Vagina (tissue), 2 donors: Measurements from ENCODE around the gene PLCB2. TPM values are rescaled to one million over a fixed set of nuclear protein-coding genes. Genes with fewer than 3 reads are reported as not detected.

ENCODE experiments used
- DNase-seq, 2 donors: peaks; one replicate each; pipeline ENCODE4 v3.0.0-alpha.2; 2017; ENCODE audit errors: extremely low spot score in 2 of 2
- H3K27ac ChIP-seq: fragments of 200-600 bp; sonication (generic); one replicate; pipeline ENCODE4 v1.5.1; 2019
- H3K27me3 ChIP-seq: fragments of 200-600 bp; sonication (generic); one replicate; pipeline ENCODE4 v1.5.1; 2019
- H3K36me3 ChIP-seq, 2 donors: fragments of 200-600 bp; sonication (generic); one replicate each; pipeline ENCODE4 v1.5.1; 2017 to 2019
- H3K4me1 ChIP-seq: fragments of 200-600 bp; sonication (generic); one replicate; pipeline ENCODE4 v1.5.1; 2019
- H3K4me3 ChIP-seq, 2 donors: fragments of 200-600 bp; sonication (generic); 1 replicate in 1 of 2; 2 replicates in 1 of 2; pipeline ENCODE4 v1.5.1; 2016 to 2019
- H3K9me3 ChIP-seq: fragments of 200-600 bp; sonication (generic); one replicate; pipeline ENCODE4 v1.5.1; 2019
- POLR2A ChIP-seq, 2 donors: fragments of 450-650 bp; IDR thresholded peaks; one replicate each; pipeline ENCODE4 v1.6.1; 2017; ENCODE audit warnings: antibody characterized with exemption in 2 of 2, mild to moderate bottlenecking in 2 of 2, moderate library complexity in 2 of 2
- POLR2AphosphoS5 ChIP-seq, 2 donors: sonication (generic); formaldehyde crosslinking; IDR thresholded peaks; one replicate each; pipeline ENCODE4 v1.9.0; 2017; ENCODE audit warnings: antibody characterized with exemption in 2 of 2, mild to moderate bottlenecking in 2 of 2, low read depth in 1 of 2; ENCODE audit not compliant: insufficient read depth in 1 of 2
- intact Hi-C: fragments of 100-400 bp; cut with DNase I; formaldehyde crosslinking; loops from one replicate; pipeline ENCODE4 v1.15.1; 2023
- total RNA-seq: library from RNA; depleted of rRNA; stranded (reverse); fragments of >200 nt; gene quantifications from one replicate; pipeline ENCODE4 v1.2.3, GENCODE V29; 2016
- TF ChIP-seq, protein P1 (sequence below), 3 experiments: fragments of 450-650 bp in 2 of 3; fragments of 200-600 bp in 1 of 3; sonication (generic) in 1 of 3; IDR thresholded peaks; one replicate each; pipeline ENCODE4 v1.5.1; 2017 to 2019; ENCODE audit warnings: antibody characterized with exemption in 3 of 3, mild to moderate bottlenecking in 2 of 3, moderate library complexity in 2 of 3

Gene PLCB2
- total RNA-seq, 1 donor from 2014 or later, result 14.0 TPM

DNA sequence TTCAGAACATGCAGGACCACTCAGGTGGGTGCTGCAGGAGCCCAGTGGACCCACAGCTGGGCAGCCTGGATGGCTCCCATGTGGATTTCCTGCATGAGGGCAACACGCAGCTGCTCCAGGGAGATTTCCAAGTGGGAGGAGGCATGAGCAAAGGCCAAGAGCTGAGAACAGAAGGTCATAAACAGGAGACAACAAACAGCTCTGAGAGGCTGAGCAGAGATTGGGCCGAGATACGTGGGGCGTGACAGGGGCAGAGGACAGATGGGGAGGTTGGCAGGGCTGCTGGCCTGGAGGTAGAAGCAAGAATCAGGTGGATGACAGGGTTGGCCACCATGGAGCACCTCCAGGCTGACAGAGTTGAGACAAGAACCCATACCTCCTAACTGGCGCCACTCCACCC, 46.0 kb upstream of the PLCB2 start:
- H3K36me3 ChIP-seq, result no peaks in the 10 kb centered on the region
- H3K27me3 ChIP-seq, result no peaks in the 10 kb centered on the region
- H3K4me3 ChIP-seq, result no peak overlapping the region
- peaks cover 12% of the 10 kb centered on the region for H3K4me1 ChIP-seq
- H3K9me3 ChIP-seq, result no peaks in the 10 kb centered on the region
- no peak overlapping the region for H3K27ac ChIP-seq
- intact Hi-C loops, result no loop called here
- DNase-seq, result no peak
- no peak for TF ChIP-seq POLR2A (IDR thresholded peaks at IDR 0.05)
- TF ChIP-seq, protein P1, sequence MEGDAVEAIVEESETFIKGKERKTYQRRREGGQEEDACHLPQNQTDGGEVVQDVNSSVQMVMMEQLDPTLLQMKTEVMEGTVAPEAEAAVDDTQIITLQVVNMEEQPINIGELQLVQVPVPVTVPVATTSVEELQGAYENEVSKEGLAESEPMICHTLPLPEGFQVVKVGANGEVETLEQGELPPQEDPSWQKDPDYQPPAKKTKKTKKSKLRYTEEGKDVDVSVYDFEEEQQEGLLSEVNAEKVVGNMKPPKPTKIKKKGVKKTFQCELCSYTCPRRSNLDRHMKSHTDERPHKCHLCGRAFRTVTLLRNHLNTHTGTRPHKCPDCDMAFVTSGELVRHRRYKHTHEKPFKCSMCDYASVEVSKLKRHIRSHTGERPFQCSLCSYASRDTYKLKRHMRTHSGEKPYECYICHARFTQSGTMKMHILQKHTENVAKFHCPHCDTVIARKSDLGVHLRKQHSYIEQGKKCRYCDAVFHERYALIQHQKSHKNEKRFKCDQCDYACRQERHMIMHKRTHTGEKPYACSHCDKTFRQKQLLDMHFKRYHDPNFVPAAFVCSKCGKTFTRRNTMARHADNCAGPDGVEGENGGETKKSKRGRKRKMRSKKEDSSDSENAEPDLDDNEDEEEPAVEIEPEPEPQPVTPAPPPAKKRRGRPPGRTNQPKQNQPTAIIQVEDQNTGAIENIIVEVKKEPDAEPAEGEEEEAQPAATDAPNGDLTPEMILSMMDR (IDR thresholded peaks at IDR 0.05), result no peak
- no peak for TF ChIP-seq POLR2AphosphoS5 (IDR thresholded peaks at IDR 0.05; ENCODE audit: insufficient read depth in 1 of 2, low read depth in 1 of 2)

DNA sequence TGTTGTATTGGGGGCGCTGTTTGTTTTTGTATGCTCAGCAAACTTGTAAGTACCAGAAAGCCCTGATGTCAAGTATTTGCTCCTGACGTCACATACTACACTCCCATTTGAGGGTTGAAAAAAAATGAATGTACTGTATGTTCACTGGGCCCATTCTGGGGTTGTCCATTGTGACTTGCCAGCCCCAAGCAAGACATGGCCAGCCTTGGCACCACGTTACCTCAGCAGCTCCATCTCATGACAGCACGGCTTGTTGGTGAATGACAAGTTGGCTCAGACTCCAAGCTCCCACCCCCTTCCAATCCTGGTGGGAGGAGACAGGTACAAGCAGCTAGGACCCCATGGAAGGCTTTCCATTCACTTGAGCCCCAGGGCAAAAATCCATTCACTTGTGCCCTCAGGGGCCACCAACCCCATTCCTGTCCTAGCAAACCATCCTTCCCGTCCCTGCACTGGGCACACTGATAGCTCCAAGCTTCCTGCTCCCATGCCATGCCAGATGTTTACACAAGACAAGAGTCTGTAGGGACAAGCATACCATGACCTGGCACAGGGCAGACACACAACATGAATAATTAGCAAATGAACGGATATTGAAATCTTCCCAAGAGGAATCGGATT, 44.7 kb upstream of the PLCB2 start:
- Histone ChIP-seq H3K27ac (no peak overlapping the region), H3K27me3 (no peaks in the 10 kb centered on the region)

DNA sequence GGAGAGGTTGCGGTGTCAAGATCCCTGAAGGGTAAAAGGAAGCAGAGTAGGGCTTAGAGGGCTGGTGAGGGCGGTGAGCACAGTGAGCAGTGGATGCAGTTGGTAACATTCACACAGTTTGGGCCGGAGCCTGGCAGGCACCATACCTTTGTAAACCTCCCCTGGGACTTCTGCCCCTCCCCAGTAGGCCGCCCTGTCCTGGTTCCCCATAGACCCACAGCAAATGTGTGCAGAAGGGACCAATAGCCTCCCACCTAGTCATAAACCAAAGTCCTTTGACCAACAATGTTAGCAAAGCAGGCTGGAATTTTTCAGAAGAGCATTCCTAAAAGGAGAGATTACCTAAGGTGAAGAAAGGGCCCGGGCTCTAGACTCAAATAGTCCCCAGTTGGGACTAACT, 41.4 kb upstream of the PLCB2 start:
- TF ChIP-seq POLR2A (IDR thresholded peaks at IDR 0.05) (no peak), POLR2AphosphoS5 (IDR thresholded peaks at IDR 0.05; ENCODE audit: insufficient read depth in 1 of 2, low read depth in 1 of 2) (no peak)
- TF ChIP-seq, protein P1 (IDR thresholded peaks at IDR 0.05), result no peak
- Histone ChIP-seq H3K27ac (no peak overlapping the region), H3K9me3 (no peaks in the 10 kb centered on the region), H3K4me1 (peaks cover 12% of the 10 kb centered on the region), H3K4me3 (no peak overlapping the region), H3K27me3 (no peaks in the 10 kb centered on the region), H3K36me3 (no peaks in the 10 kb centered on the region)
- intact Hi-C loops, result loop anchor here (10.0 kb wide), 1 partner anchor 76 kb away; no protein-coding TSS in a partner anchor
- DNase-seq, result no peak

More for the DNA sequence above, 44.7 kb upstream of the PLCB2 start:
- intact Hi-C loops, result no loop called here
- Histone ChIP-seq H3K4me3 (no peak overlapping the region), H3K36me3 (no peaks in the 10 kb centered on the region), H3K4me1 (peaks cover 1% of the 10 kb centered on the region), H3K9me3 (no peaks in the 10 kb centered on the region)
- TF ChIP-seq, protein P1 (IDR thresholded peaks at IDR 0.05), result no peak
- TF ChIP-seq POLR2AphosphoS5 (IDR thresholded peaks at IDR 0.05; ENCODE audit: insufficient read depth in 1 of 2, low read depth in 1 of 2) (no peak), POLR2A (IDR thresholded peaks at IDR 0.05) (no peak)
- no peak for DNase-seq

DNA sequence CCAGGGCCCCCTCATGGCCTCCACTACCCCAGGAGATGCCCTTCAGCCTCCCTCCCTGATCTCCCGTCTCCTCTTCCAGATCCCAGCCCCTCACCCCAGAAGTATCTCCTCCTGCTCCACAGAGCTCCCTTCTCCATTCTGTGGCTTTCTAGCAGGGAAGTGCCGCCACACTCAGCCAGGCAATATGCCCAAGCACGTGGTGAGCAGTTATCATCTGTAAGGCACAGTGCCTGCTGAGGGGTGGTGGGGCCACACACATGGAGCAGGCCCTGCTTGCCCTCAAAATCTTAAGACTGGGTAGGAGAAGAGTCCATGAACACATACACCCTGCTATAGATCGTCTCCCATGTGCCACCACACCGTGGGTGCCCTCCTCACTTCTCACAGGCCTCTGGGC, 40.7 kb upstream of the PLCB2 start:
- peaks cover 19% of the 10 kb centered on the region for H3K4me1 ChIP-seq
- peak overlapping the region; percentile 53 for H3K27ac ChIP-seq
- intact Hi-C loops, result loop anchor here (10.0 kb wide), 1 partner anchor 76 kb away; no protein-coding TSS in a partner anchor
- no peaks in the 10 kb centered on the region for H3K36me3 ChIP-seq
- no peaks in the 10 kb centered on the region for H3K9me3 ChIP-seq
- H3K27me3 ChIP-seq, result no peaks in the 10 kb centered on the region
- no peak for DNase-seq
- H3K4me3 ChIP-seq, result no peak overlapping the region
- TF ChIP-seq, protein P1 (IDR thresholded peaks at IDR 0.05), result no peak
- TF ChIP-seq POLR2AphosphoS5 (IDR thresholded peaks at IDR 0.05; ENCODE audit: insufficient read depth in 1 of 2, low read depth in 1 of 2) (no peak), POLR2A (IDR thresholded peaks at IDR 0.05) (no peak)
